AML-193 (cell line): ENCODE measurements around the gene TMPRSS11E.
"Not testable (repeated sequence)": the region's sequence is repeated elsewhere in the genome, so short reads cannot be mapped to it uniquely, and the experiment has no call there.

Experiments used
- DNase-seq, 2 experiments: peaks; one replicate each; lab custom pipeline; 2025; lab: John Stamatoyannopoulos, UW

TMPRSS11E gene

DNA sequence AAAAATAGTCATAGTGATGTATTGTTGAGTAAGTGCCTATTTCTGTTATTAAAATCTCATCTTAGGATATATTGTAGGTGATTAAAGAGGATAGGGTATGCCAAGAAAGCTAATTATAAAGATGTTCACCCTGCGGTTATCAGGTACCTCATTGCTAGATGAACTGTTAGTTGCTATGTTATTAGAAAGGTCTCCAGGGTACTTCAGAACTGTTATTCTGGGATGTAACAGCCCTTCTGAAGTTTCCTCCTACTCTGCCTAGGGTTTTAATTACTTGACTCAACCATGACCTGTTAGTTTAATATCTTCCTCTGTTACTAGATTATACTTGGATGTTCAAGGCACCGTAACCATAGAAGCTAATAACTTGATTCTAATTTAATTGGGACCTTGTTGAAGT, 15.4 kb downstream of the TMPRSS11E start:
- DNase-seq = no peak

DNA sequence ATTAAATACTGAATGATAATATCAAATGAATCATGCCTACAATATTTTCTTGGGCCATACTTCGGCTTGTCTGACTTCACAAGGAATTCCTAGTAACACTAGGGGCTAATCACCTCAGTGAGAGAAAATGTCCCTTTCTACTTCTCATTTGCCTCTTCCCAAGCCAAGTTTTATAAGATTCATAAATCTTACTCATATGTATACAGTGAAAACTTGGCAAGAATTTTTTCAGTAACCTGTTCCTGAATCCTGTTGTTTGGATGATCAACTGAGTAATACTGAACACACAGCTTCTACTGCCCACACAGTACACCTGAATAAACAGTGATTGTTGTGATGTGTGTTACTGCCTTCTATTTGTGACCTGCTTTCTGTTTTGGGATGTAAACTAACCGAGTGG, 16.5 kb downstream of the TMPRSS11E start:
- no peak for DNase-seq

- DNase-seq = no peak
Measured at GRCh38 chr4:68465058-68465457, 17.8 kb downstream of the TMPRSS11E start.

GRCh38 chr4:68466185-68466584, 18.9 kb downstream of the TMPRSS11E start:
- no peak for DNase-seq

DNA sequence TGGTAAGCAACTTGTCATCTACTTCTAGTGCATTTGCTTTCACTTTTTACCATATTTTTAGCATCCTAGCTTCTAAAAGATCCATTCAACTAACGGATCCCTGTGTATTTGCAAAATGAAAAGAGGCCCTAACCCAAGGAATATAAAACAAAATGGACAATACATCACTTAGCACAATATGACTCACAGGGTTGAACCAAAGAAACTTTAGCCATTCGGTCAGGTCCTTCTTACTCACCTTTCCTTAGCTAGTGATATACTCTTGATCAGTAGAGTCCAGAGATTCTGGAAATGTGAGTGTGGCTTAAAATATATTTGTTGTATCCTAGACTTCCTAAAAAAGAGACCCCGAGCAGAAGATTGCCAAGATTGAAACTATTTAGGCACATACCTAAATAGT, 19.5 kb downstream of the TMPRSS11E start:
- no peak for DNase-seq

DNA sequence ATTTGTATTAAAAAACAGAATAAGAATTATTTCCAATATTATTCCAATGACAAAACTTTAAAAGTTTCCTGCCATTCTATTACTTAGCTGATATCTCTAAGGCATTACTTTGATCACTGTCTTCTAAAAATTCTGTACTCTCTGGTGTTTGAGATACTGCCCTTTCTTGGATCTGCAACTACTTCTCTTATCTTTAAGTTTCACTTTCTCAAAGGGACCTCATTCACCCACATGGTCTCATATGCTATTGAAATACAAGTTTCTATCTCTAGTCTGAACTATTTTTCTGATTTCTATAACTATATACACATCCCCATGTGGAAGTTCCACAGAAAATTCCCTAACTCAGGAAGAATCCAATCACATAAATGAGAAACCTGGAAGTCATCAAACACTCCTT, 22.2 kb downstream of the TMPRSS11E start:
- DNase-seq = no peak

- DNase-seq = no peak
Measured at GRCh38 chr4:68476191-68476590, 28.9 kb downstream of the TMPRSS11E start.

GRCh38 chr4:68489338-68489737, 42.1 kb downstream of the TMPRSS11E start:
- no peak for DNase-seq

DNA sequence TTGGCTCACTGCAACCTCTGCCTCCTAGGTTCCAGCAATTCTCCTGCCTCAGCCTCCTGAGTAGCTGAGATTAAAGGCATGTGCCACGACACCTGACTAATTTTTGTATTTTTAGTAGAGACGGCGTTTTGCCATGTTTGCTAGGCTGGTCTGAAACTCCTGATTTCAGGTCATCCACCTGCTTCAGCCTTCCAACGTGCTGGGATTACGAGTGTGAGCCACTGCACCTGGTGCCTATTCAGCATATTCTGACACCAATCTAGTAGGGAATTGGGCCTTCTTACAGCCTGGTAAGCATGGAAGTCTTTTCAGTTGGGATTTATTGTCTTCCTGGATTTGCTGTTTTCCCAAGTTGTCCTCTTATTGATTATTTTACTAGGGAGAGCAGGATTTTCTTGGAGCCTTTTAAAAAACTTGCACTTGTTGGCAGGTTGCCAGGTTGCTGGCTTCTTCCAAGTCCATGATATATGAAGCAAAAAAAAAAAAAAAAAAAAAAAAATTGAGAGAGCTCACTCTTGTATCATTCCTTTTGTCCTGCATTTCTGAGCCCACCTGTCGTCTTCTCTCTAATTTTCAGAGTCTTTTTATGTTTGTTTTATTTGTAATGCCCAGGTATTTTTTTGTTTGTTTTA, 43.7 kb downstream of the TMPRSS11E start:
- no peak for DNase-seq

GRCh38 chr4:68494688-68495087, 47.4 kb downstream of the TMPRSS11E start:
- no peak for DNase-seq

GRCh38 chr4:68498413-68499007, 51.2 kb downstream of the TMPRSS11E start:
- peak; percentile 30 to 40 for DNase-seq

DNA sequence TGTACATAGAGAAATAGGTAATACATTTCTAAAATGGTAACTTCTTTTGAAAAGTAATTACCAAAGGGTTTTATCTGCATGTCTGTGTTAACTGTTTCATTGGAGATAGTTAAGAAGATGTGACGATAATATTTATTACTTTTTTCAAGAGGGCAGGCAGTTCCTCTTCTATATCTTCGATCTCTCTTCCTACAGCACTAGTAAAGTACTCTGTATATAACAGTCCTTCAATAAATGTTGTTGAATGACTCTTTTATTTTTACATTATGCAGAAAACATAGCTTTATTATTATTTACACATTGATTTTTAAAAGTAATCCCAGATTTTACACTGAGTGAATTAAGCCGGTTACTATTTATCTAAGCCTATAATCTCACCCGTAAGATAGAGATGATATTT, 51.8 kb downstream of the TMPRSS11E start:
- DNase-seq = no peak

DNA sequence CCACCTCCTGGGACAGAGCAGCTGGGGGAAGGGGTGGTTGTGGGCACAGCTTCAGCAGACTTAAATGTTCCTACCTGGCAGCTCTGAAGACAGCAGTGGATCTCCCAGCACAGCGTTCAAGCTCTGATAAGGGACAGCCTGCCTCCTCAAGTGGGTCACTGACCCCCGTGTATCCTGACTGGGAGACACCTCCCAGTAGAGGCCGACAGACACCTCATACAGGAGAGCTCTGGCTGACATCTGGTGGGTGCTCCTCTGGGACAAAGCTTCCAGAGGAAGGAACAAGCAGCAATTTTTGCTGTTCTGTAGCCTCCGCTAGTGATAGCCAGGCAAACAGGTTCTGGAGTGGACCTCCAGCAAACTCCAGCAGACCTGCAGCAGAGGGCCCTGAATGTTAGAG, 56.2 kb downstream of the TMPRSS11E start:
- not testable (repeated sequence) for DNase-seq

DNA sequence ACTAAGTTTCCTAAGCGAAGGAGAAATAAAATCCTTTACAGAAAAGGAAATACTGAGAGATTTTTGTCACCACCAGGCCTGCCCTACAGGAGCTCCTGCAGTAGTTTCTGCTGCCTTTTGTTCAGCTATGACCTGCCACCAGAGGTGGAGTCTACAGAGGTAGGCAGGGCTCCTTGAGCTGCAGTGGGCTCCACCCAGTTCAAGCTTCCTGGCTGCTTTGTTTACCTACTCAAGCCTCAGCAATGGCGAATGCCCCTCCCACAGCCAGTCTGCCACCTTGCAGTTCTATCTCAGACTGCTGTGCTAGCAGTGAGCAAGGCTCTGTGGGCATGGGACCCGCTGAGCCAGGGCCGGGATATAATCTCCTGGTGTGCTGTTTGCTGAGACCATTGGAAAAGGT, 57.6 kb downstream of the TMPRSS11E start:
- not testable (repeated sequence) for DNase-seq

DNA sequence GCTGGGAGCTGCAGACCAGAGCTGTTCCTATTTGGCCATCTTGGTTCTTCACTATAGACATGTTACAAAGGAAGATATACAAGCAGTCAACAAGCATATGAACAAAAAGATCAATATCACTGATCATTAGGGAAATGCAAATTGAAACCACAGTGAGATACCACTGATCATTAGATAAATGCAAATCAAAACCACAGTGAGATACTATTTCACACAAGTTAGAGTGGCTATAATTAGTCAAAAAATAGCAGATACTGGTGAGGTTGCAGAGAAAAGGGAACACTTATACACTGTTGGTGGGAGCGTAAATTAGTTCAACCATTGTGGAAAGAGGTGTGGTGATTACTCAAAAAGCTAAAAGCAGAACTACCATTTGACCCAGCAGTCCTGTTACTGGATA, 58.2 kb downstream of the TMPRSS11E start:
- DNase-seq = not testable (repeated sequence)

DNA sequence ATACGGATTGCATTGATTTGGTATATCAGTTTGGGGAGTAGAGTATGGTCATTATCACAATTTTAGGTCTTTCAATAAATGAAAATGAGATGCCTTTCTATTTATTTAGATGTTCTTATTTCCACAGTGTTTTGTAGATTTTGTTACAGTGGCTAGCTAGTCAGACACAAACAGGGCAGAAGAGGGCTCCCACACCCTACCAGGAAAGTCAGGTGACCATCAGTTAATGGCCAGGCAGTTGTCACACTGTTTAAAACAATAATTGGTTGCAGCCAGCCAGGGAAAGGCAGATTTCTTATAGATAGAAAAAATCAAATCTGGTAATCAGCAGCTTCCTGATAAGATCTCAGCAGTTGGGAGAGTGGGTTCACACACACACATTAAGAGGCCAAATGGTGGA, 71.6 kb downstream of the TMPRSS11E start:
- DNase-seq = no peak

GRCh38 chr4:68520985-68521384, 73.7 kb downstream of the TMPRSS11E start:
- DNase-seq = no peak

DNA sequence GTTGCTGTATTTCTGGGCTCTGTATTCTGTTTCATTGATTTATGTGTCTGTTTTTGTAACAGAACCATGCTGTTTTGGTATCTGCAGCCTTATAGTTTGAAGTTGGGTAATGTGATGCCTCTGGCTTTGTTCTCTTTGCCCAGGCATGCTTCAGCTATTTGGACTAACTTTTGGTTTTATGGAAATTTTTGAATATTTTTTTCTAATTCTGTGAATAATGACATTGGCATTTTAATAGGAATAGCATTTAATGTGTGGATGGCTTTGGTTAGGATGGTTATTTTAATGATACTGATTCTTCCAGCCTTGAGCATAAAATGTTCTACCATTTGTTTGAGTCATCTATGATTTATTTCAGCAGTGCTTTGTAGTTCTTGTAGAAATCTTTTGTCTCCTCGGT, 75.0 kb downstream of the TMPRSS11E start:
- DNase-seq = not testable (repeated sequence)

- DNase-seq = no peak
Measured at GRCh38 chr4:68535974-68536373, 88.7 kb downstream of the TMPRSS11E start.

DNA sequence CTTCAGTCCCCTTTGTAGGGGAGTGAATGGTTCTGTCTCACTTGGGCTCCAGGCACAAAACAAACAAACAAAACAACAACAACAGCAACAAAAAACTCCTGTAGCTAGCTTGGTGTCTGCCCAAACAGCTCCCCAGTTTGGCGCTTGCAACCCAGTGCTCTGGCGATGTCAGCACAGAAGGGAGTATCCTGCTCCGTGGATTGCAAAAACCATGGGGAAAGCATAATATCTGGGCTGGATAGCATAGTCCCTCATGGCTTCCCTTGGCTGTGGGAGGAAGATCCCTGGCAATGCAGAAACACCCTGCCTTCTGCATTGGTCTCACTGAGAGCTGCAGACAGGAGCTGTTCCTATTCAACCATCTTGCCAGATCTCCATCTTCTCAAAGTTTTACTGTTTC, 89.1 kb downstream of the TMPRSS11E start:
- DNase-seq = no peak

- DNase-seq = not testable (repeated sequence)
Measured at GRCh38 chr4:68542742-68543141, 95.5 kb downstream of the TMPRSS11E start.
